HCT116 (cell line): ENCODE measurements around the gene NGF. TPM values are rescaled to one million over a fixed set of nuclear protein-coding genes. Genes with fewer than 3 reads are reported as not detected.
A peak's percentile ranks its signal among the peaks of the same experiment; 100 is the strongest.

Experiments
- ATAC-seq: fragments of 200-7000 bp; cut with Tn5 transposase; 2 replicates; pipeline ENCODE4 v1.9.1; 2020; ENCODE audit warnings: mild to moderate bottlenecking, moderate library complexity
- BruUV-seq: library from RNA; stranded (reverse); fragments of 400-500 nt; replicated peaks from 2 replicates; lab custom pipeline; 2021; lab: Mats Ljungman, UMichigan
- CTCF ChIA-PET: fragments of 300-600 bp; sonication (Branson Sonifier 250); formaldehyde crosslinking; loops from one replicate; lab custom pipeline; 2021; ENCODE audit warnings: antibody characterized with exemption; lab: Charles Lee
- POLR2A ChIA-PET: fragments of 300-600, 350-600 bp; sonication (Branson Sonifier 250); formaldehyde crosslinking; loops from one replicate; lab custom pipeline; 2021; ENCODE audit warnings: antibody characterized with exemption; lab: Charles Lee
- RAD21 ChIA-PET, 2 experiments: fragments of 300-600 bp; sonication (Branson Sonifier 250); formaldehyde crosslinking; loops; one replicate each; lab custom pipeline; 2023; ENCODE audit warnings: low total read pairs in 2 of 2; ENCODE audit not compliant: uncharacterized antibody in 2 of 2, unreplicated experiment in 2 of 2, low non-redundant PET in 1 of 2; lab: Charles Lee
- DNase-seq: peaks from one replicate; pipeline ENCODE4 v3.0.0-alpha.2; 2010; ENCODE audit warnings: low read depth, low spot score
- H2AFZ ChIP-seq: fragments of 200-600 bp; shearing (Covaris generic), sonication (generic); 2 replicates; pipeline ENCODE4 v1.6.1; 2017; ENCODE audit warnings: low read depth, mixed run types, mixed read lengths, antibody characterized with exemption, low read length; ENCODE audit not compliant: poor library complexity, severe bottlenecking
- H3K27ac ChIP-seq: 2 replicates; pipeline ENCODE4 v1.5.1; 2012; ENCODE audit warnings: low read depth, low read length
- H3K27me3 ChIP-seq: fragments of 200-600 bp; sonication (generic); 2 replicates; pipeline ENCODE4 v1.6.1; 2016; ENCODE audit warnings: mixed run types, low read length, mixed read lengths; ENCODE audit not compliant: insufficient read depth
- H3K36me3 ChIP-seq, 2 experiments: fragments of 200-500 bp in 1 of 2; fragments of 200-600 bp in 1 of 2; sonication (Bioruptor generic) in 1 of 2; sonication (generic) in 1 of 2; 2 replicates each; pipeline versions ENCODE4 v1.5.1 to v1.6.1; 2014 to 2016; ENCODE audit warnings: low read length in 2 of 2, inconsistent platforms in 1 of 2, mixed read lengths in 1 of 2, mixed run types in 1 of 2; ENCODE audit not compliant: insufficient read depth in 2 of 2, control insufficient read depth in 1 of 2
- H3K4me1 ChIP-seq, 2 experiments: fragments of 200-600 bp in 1 of 2; sonication (generic) in 1 of 2; 2 replicates each; pipeline versions ENCODE4 v1.5.1 to v1.6.1; 2012 to 2017; ENCODE audit warnings: low read length in 2 of 2, inconsistent platforms in 1 of 2, mild to moderate bottlenecking in 1 of 2, mixed read lengths in 1 of 2, mixed run types in 1 of 2, moderate library complexity in 1 of 2; ENCODE audit not compliant: insufficient read depth in 2 of 2, control insufficient read depth in 1 of 2
- H3K4me2 ChIP-seq: fragments of 200-600 bp; sonication (generic); 2 replicates; pipeline ENCODE4 v1.6.1; 2017; ENCODE audit warnings: mixed run types, low read length, mixed read lengths
- H3K4me3 ChIP-seq, 2 experiments: fragments of 200-600 bp in 1 of 2; sonication (generic) in 1 of 2; replicated peaks in 1 of 2; 2 replicates each; pipeline ENCODE4 v1.5.1; 2011 to 2016; ENCODE audit warnings: low read length in 2 of 2, control low read depth in 1 of 2, low read depth in 1 of 2, mild to moderate bottlenecking in 1 of 2, mixed read lengths in 1 of 2, mixed run types in 1 of 2
- H3K79me2 ChIP-seq: fragments of 200-600 bp; sonication (generic); 2 replicates; pipeline ENCODE4 v1.6.1; 2017; ENCODE audit warnings: mild to moderate bottlenecking, mixed run types, low read length, moderate library complexity, mixed read lengths; ENCODE audit not compliant: insufficient read depth
- H3K9ac ChIP-seq: fragments of 200-600 bp; sonication (generic); 2 replicates; pipeline ENCODE4 v1.6.1; 2016; ENCODE audit warnings: low read length, mixed read lengths
- H3K9me2 ChIP-seq: fragments of 200-600 bp; sonication (generic), shearing (Covaris generic); 2 replicates; pipeline ENCODE4 v1.6.1; 2017; ENCODE audit warnings: mixed run types, mild to moderate bottlenecking, moderate library complexity; ENCODE audit not compliant: insufficient read depth
- H3K9me3 ChIP-seq, 2 experiments: fragments of 200-500 bp in 1 of 2; fragments of 200-600 bp in 1 of 2; sonication (Bioruptor generic) in 1 of 2; sonication (generic) in 1 of 2; 2 replicates each; pipeline ENCODE4 v1.6.1; 2014 to 2017; ENCODE audit warnings: low read length in 2 of 2, mixed read lengths in 2 of 2, inconsistent platforms in 1 of 2, low read depth in 1 of 2, mild to moderate bottlenecking in 1 of 2, mixed run types in 1 of 2, moderate library complexity in 1 of 2; ENCODE audit not compliant: control insufficient read depth in 1 of 2, insufficient read depth in 1 of 2
- H4K20me1 ChIP-seq: fragments of 200-600 bp; sonication (generic), shearing (Covaris generic); 2 replicates; pipeline ENCODE4 v1.6.1; 2017; ENCODE audit warnings: mixed run types, mild to moderate bottlenecking, moderate library complexity; ENCODE audit not compliant: insufficient read depth
- ATF3 ChIP-seq: IDR thresholded peaks from 2 replicates; pipeline ENCODE4 v1.6.1; 2012
- CBX3 ChIP-seq: IDR thresholded peaks from 2 replicates; pipeline ENCODE4 v1.6.1; 2012; ENCODE audit warnings: low read depth
- CEBPB ChIP-seq: IDR thresholded peaks from 2 replicates; pipeline ENCODE4 v1.6.1; 2012; ENCODE audit warnings: low read depth
- CTCF ChIP-seq, 3 experiments: fragments of 200-600 bp in 1 of 3; sonication (generic) in 1 of 3; IDR thresholded peaks in 2 of 3; conservative IDR thresholded peaks in 1 of 3; 2 replicates each; pipeline ENCODE4 v1.5.1; 2012 to 2017; ENCODE audit warnings: low read depth in 2 of 3, low read length in 2 of 3, antibody characterized with exemption in 1 of 3, borderline replicate concordance in 1 of 3, control low read depth in 1 of 3, mild to moderate bottlenecking in 1 of 3, mixed read lengths in 1 of 3, mixed run types in 1 of 3, moderate library complexity in 1 of 3; ENCODE audit not compliant: insufficient read depth in 1 of 3
- EGR1 ChIP-seq: IDR thresholded peaks from 2 replicates; pipeline ENCODE4 v1.6.1; 2012; ENCODE audit warnings: low read depth
- ELF1 ChIP-seq: IDR thresholded peaks from 2 replicates; pipeline ENCODE4 v1.6.1; 2012; ENCODE audit warnings: low read depth, borderline replicate concordance
- EZH2 ChIP-seq: fragments of 200-600 bp; sonication (generic); IDR thresholded peaks from 2 replicates; pipeline ENCODE4 v1.6.1; 2017; ENCODE audit warnings: antibody characterized with exemption, mixed run types
- FOSL1 ChIP-seq: IDR thresholded peaks from 2 replicates; pipeline ENCODE4 v1.6.1; 2012; ENCODE audit warnings: low read depth
- JUND ChIP-seq: IDR thresholded peaks from 2 replicates; pipeline ENCODE4 v1.6.1; 2012
- MAX ChIP-seq: IDR thresholded peaks from 2 replicates; pipeline ENCODE4 v1.6.1; 2012
- POLR2A ChIP-seq: IDR thresholded peaks from 2 replicates; pipeline ENCODE4 v1.7.0; 2011; ENCODE audit warnings: borderline replicate concordance; ENCODE audit not compliant: insufficient read depth, insufficient read length; ENCODE audit errors: extremely low read depth
- POLR2AphosphoS5 ChIP-seq: IDR thresholded peaks from 2 replicates; pipeline ENCODE4 v1.6.1; 2011; ENCODE audit warnings: mild to moderate bottlenecking, low read depth, low read length, moderate library complexity
- RAD21 ChIP-seq: IDR thresholded peaks from 2 replicates; pipeline ENCODE4 v1.6.1; 2012; ENCODE audit warnings: low read depth, mild to moderate bottlenecking
- REST ChIP-seq: IDR thresholded peaks from 2 replicates; pipeline ENCODE4 v1.6.1; 2012; ENCODE audit warnings: low read depth
- SP1 ChIP-seq: IDR thresholded peaks from 2 replicates; pipeline ENCODE4 v1.6.1; 2012; ENCODE audit warnings: low read depth
- SRF ChIP-seq: IDR thresholded peaks from 2 replicates; pipeline ENCODE4 v1.6.1; 2012; ENCODE audit warnings: low read depth
- TCF7L2 ChIP-seq: IDR thresholded peaks from 2 replicates; pipeline ENCODE4 v1.7.0; 2011; ENCODE audit warnings: borderline replicate concordance, inconsistent platforms; ENCODE audit not compliant: insufficient read depth, insufficient read length; ENCODE audit errors: extremely low read depth
- YY1 ChIP-seq: IDR thresholded peaks from 2 replicates; pipeline ENCODE4 v1.6.1; 2011; ENCODE audit warnings: low read length, low read depth, moderate library complexity, mild to moderate bottlenecking; ENCODE audit not compliant: insufficient replicate concordance; ENCODE audit errors: extremely low read depth
- ZBTB33 ChIP-seq: IDR thresholded peaks from 2 replicates; pipeline ENCODE4 v1.6.1; 2011; ENCODE audit warnings: mild to moderate bottlenecking, low read length, moderate library complexity; ENCODE audit not compliant: insufficient replicate concordance; ENCODE audit errors: extremely low read depth
- ZFX ChIP-seq: fragments of 450-650 bp; IDR thresholded peaks from 2 replicates; pipeline ENCODE4 v1.6.1; 2017
- intact Hi-C: fragments of 100-400 bp; cut with micrococcal nuclease; formaldehyde crosslinking; loops from 2 replicates; pipeline ENCODE4 v1.10.0; 2022
- total RNA-seq: library from RNA; stranded (reverse); gene quantifications from one replicate; pipeline ENCODE4 v1.2.1, GENCODE V29; 2021; ENCODE audit not compliant: unreplicated experiment

NGF gene
- total RNA-seq, 1 experiment from 2014 or later = not detected

- intact Hi-C loops = no loop called here
- H3K79me2 ChIP-seq = no peaks in the 10 kb centered on the region
- H3K9me2 ChIP-seq = no peaks in the 10 kb centered on the region
- no peaks in the 10 kb centered on the region for H3K27me3 ChIP-seq
- POLR2A ChIA-PET = no interaction called here
- no peaks in the 10 kb centered on the region for H4K20me1 ChIP-seq
- no peak overlapping the region for H3K27ac ChIP-seq
- DNase-seq = no peak
- no peak overlapping the region for H2AFZ ChIP-seq
- TF ChIP-seq ZFX = no peak
- TF ChIP-seq EGR1 = no peak
- TF ChIP-seq MAX = no peak
- TF ChIP-seq CTCF (IDR thresholded peaks at IDR 0.05 in 2 of 3, conservative IDR thresholded peaks at IDR 0.05 in 1 of 3; ENCODE audit: borderline replicate concordance in 1 of 3, insufficient read depth in 1 of 3, low read depth in 2 of 3, low read length in 2 of 3) = no peak
- TF ChIP-seq TCF7L2 = no peak
- no peak for TF ChIP-seq ZBTB33
- TF ChIP-seq CEBPB = no peak
- TF ChIP-seq ATF3 = no peak
- TF ChIP-seq RAD21 = no peak
- no peak for TF ChIP-seq FOSL1
- no peak for TF ChIP-seq REST
- no peak for TF ChIP-seq EZH2
- TF ChIP-seq POLR2A = no peak
- TF ChIP-seq POLR2AphosphoS5 = no peak
- TF ChIP-seq SP1 = no peak
- no peak for TF ChIP-seq YY1
- no peak for TF ChIP-seq ELF1
- no peak for TF ChIP-seq SRF
- no peak for TF ChIP-seq JUND
- TF ChIP-seq CBX3 = no peak
- H3K9me3 ChIP-seq = no peaks in the 10 kb centered on the region
- 0 out of 2 replicates have a peak overlapping the region, but pooled peaks have one; percentile 9 for H3K4me2 ChIP-seq
- H3K36me3 ChIP-seq = no peaks in the 10 kb centered on the region
- peaks cover 0 to 12% of the 10 kb centered on the region in 2 experiments; a peak in 2 of 4 replicates for H3K4me1 ChIP-seq
- no peak overlapping the region for H3K9ac ChIP-seq
- RAD21 ChIA-PET = no interaction called here
- no TSS peak for BruUV-seq
- CTCF ChIA-PET = interaction anchor here (0.9 kb wide), 1 partner anchor 25 kb away, joined by 4 read pairs; no protein-coding TSS in a partner anchor
- H3K4me3 ChIP-seq = no peak overlapping the region
- ATAC-seq = no peak
Observed at GRCh38 chr1:115300087-115300876, 37.8 kb downstream of the NGF start.
